GM12865 (cell line): ENCODE measurements around the gene LMF1.

Experiments used
- DNase-seq: peaks from one replicate; pipeline ENCODE4 v3.0.0; 2010; ENCODE audit warnings: low read depth
- H3K4me3 ChIP-seq: 2 replicates; pipeline ENCODE4 v1.5.1; 2011; ENCODE audit warnings: mild to moderate bottlenecking, low read depth, low read length, control low read depth
- TF ChIP-seq, protein P1 (sequence below): IDR thresholded peaks from 2 replicates; pipeline ENCODE4 v1.5.1; 2011; ENCODE audit warnings: low read length, control low read depth, low read depth, inconsistent platforms; ENCODE audit not compliant: insufficient read depth; ENCODE audit errors: missing control alignments

The LMF1 gene

DNA sequence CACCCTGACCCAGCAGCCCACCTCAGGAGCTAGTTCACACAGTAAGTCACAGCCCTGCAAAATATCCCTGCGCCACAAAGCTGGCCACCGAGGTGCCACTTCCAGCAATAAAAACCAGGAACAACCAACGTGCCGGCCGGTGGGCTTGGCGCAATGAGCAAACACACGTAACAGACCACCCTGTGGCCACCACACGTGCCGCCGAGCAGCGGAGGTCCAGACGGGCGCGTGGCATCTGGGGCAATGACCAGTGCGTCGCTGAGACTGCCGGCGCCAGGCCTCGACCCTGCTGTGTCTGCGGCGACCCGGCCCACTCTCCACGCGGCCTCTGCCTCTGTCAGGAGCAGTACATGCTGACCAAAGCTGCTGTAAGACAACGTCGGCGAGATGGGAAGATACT, 31.5 kb downstream of the LMF1 start:
- DNase-seq, result no peak
- TF ChIP-seq, protein P1, sequence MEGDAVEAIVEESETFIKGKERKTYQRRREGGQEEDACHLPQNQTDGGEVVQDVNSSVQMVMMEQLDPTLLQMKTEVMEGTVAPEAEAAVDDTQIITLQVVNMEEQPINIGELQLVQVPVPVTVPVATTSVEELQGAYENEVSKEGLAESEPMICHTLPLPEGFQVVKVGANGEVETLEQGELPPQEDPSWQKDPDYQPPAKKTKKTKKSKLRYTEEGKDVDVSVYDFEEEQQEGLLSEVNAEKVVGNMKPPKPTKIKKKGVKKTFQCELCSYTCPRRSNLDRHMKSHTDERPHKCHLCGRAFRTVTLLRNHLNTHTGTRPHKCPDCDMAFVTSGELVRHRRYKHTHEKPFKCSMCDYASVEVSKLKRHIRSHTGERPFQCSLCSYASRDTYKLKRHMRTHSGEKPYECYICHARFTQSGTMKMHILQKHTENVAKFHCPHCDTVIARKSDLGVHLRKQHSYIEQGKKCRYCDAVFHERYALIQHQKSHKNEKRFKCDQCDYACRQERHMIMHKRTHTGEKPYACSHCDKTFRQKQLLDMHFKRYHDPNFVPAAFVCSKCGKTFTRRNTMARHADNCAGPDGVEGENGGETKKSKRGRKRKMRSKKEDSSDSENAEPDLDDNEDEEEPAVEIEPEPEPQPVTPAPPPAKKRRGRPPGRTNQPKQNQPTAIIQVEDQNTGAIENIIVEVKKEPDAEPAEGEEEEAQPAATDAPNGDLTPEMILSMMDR, result no peak
- H3K4me3 ChIP-seq, result no peak overlapping the region

- DNase-seq, result no peak
- TF ChIP-seq, protein P1, result no peak
- no peak overlapping the region for H3K4me3 ChIP-seq
Observed at GRCh38 chr16:938752-939151, 32.0 kb downstream of the LMF1 start.

DNA sequence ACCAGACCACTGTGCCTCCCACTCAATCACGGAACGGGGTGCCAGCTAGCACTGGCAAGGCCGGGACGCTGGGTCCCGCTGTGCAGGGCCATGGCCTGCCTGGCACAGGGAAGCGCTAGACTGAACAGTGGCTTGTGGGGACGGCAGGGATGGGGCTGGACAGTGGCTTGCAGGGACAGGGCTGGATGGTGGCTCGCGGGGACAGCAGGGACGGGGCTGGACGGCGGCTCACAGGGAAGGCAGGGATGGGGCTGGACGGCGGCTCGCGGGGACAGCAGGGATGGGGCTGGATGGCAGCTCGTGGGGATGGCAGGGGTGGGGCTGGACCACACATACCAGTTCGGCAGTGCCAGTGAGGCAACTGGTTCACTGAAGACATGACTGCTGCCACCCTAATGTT, 32.6 kb downstream of the LMF1 start:
- TF ChIP-seq, protein P1, result no peak
- H3K4me3 ChIP-seq, result no peak overlapping the region
- DNase-seq, result no peak

- no peak for DNase-seq
- H3K4me3 ChIP-seq, result no peak overlapping the region
- TF ChIP-seq, protein P1, result no peak
Observed at GRCh38 chr16:937723-938122, 33.1 kb downstream of the LMF1 start.

- no peak for DNase-seq
- TF ChIP-seq, protein P1, result no peak
- H3K4me3 ChIP-seq, result no peak overlapping the region
Observed at GRCh38 chr16:937311-937710, 33.5 kb downstream of the LMF1 start.

- DNase-seq, result no peak
- TF ChIP-seq, protein P1, result no peak
- H3K4me3 ChIP-seq, result no peak overlapping the region
Observed at GRCh38 chr16:935684-936083, 35.1 kb downstream of the LMF1 start.

- TF ChIP-seq, protein P1, result no peak
- DNase-seq, result no peak
- H3K4me3 ChIP-seq, result no peak overlapping the region
Observed at GRCh38 chr16:934178-934577, 36.6 kb downstream of the LMF1 start.
